HG03175 (cell line): ENCODE data around the gene GALNT11.
"Not testable (repeated sequence)": the region's sequence is repeated elsewhere in the genome, so short reads cannot be mapped to it uniquely, and the experiment has no call there.

ENCODE experiments used
- ATAC-seq: cut with Tn5 transposase; IDR thresholded peaks from one replicate; pipeline ENCODE4 v1.9.1; 2021; ENCODE audit warnings: mild to moderate bottlenecking, moderate library complexity; ENCODE audit not compliant: unreplicated experiment

GALNT11 gene

DNA sequence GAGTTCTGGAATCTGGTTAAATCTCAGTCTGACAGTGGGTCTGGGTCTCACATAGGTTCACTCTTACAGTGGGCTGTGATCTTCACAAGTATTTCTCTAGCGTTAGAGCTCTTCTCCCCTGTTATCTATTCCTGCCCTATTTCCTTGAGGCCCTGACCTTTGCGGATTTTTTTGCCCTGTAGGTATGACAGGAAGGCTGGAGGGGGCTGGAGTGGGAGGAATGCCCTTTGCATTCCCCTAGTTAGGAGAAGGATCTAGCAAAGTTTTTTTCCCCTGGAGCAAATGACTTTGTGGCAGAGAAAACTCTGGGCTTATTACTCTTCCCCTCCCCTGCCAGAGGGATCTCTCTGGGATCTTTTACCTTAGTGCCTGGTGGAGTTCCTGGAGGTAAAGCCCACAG lies 49.2 kb downstream of the GALNT11 start:
- no peak for ATAC-seq

DNA sequence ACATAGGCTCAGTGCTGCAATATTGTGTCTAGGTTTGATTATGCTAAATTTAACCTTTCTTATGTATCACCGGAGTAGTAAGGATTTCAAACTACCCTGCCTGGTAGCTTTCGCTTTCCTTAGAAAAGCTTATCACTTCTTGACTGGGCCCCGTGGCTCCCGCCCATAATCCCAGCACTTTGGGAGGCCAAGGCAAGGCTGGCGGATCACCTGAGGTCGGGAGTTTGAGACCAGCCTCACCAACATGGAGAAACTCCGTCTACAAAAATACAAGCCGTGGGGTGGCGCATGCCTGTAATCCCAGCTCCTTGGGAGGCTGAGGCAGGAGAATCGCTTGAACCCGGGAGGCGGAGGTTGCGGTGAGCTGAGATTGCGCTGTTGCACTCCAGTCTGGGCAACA lies 49.9 kb downstream of the GALNT11 start:
- ATAC-seq, result not testable (repeated sequence)

DNA sequence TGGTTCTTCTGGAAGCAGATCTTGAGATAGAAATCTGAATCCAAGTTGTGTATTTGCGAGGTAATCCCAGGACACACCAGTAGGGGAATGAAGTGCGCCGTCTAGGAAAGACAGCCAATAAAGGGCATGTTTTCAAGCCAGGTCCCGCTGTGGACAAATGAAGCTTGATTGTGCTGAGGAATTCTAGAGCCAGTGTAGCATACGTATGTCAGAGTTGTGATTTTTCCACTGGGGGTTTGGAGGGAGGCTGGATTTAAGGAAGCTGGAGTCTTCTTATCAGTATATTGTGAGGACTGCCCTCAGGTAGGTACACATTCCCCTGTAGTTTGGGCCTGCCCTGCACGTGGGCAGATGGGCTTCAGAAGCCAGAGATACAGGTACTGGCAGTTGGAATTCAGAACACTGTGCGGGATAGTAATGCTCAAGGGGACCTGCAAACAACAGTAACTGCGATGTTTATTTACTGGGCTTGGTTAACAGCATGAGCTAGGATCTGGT lies 50.9 kb downstream of the GALNT11 start:
- no peak for ATAC-seq

GRCh38 chr7:152076940-152077933 lies 51.8 kb downstream of the GALNT11 start:
- no peak for ATAC-seq

GRCh38 chr7:152078025-152078424 lies 52.6 kb downstream of the GALNT11 start:
- ATAC-seq, result no peak

DNA sequence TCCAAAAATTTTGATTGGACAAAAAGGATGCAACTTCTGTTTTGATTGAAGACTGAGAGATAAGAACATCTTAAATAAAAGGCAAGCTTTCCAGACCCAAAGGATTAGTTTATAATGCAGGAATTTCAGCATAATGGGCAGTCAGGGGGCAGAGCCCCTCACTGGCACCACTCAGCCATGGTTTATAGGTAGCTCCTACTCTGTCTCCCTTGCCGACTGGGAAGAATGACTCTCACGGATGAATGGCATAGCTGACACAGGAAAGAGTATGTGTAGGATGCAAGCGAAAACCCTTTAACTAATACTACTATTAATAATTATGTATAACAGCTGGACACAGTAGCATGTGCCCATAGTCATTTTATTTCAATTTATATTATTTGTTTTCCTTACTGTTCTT lies 53.3 kb downstream of the GALNT11 start:
- ATAC-seq, result no peak

DNA sequence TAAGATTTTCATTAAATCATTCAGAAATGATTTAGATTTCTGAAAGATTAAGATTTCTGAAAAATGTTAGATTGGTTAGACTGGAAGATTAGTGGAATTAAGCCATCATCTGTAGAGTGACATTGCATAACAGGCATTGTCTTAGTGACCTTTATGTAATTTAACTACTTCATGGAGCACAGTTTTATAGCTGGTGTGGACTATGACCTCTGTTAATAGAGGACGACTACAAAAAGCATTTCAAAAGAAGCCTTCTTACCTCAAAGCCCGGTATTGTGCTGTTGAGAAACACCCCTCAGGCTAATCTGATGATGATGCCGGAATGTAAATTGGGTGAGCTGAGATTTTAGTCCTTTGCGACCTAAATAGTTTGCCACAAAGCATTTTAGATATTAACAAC lies 55.6 kb downstream of the GALNT11 start:
- no peak for ATAC-seq

DNA sequence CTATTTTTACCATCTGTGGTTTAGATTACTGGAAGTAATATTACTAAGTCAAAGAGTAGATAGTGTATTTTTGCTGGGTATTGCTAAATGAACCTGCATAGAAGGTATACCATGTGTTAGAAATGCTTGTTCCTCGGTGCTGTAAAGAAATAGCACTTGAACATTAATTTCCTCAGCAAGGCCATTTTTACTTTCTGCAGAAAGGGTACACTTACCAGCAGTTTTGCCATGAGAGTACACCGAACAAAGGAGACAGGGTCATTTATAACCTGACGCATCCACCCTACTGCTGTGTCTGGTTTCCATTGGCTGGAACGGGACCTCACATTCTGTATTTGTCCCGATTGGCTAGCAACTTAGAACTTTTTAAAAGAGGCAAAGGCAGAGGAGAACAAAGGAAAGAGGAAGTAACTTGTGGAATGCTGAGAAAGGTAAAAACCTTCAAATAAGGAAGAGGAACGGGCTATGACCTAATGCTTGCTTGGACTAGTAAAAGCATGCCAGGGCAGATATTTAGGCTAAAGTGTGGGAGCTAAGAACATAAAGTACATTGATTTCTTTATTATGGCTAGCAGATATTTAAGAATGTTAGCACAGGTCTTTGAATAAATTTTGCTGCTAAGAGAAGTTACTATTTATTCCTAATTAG lies 56.7 kb downstream of the GALNT11 start:
- ATAC-seq, result not testable (repeated sequence)

DNA sequence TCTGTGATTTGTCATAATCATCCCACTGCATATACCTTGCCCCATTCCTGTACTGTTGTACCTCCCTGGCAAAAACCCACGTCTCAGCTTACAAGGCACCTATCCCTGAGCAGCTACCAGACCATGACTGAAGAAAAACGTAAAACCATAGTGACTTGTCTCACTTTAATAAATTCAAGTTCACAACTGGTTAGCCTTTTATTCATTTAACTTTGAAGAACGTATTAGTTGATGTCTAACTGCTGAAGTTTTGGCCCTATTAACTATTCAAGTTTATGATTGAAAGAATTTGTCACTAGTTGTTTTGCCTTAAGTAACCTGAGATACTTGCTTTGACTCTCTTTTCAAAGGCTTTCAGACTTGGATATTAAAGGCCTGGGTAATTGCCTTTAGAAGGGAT lies 59.7 kb downstream of the GALNT11 start:
- no peak for ATAC-seq

GRCh38 chr7:152086513-152086912 lies 61.0 kb downstream of the GALNT11 start:
- no peak for ATAC-seq

DNA sequence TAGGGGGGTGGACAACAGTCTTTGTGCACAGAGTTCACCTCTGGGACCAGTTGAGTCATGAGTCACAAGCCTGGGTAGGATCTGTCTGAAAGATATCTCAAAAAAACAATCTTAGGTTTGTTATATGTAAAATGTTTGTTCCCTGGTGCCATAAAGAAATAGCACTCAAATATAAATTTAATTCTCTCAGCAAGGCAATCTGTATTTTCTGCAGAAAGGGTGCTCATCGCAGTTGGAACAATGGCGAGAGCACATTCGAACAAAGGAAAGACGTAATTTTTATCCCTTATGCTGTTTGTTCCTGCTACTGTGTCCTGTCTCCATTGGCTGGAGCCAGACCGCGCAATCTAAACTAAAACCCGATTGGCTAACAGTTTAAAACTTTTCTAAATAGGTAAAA lies 63.7 kb downstream of the GALNT11 start:
- no peak for ATAC-seq

GRCh38 chr7:152090747-152091146 lies 65.3 kb downstream of the GALNT11 start:
- no peak for ATAC-seq

DNA sequence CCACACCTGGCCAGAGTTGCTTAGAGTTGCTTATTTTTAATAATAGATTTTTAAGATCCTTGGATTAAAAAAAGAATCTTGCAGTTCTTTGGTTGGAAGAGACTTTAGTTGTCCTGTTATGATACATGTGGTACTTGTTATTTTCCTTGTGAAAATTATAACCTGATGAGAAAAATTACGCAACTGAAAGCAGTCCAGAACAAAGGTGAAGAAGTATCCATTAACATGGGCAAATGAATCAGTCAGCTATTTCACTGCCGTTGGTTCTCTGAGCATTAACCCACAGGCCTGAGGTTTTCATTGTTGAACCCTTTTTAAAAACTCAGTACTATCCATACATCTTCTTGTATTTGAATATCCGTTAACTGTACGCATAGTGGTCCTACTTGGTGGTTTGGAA lies 68.2 kb downstream of the GALNT11 start:
- ATAC-seq, result no peak

- ATAC-seq, result no peak
Observed at GRCh38 chr7:152095771-152096170, 70.3 kb downstream of the GALNT11 start.

DNA sequence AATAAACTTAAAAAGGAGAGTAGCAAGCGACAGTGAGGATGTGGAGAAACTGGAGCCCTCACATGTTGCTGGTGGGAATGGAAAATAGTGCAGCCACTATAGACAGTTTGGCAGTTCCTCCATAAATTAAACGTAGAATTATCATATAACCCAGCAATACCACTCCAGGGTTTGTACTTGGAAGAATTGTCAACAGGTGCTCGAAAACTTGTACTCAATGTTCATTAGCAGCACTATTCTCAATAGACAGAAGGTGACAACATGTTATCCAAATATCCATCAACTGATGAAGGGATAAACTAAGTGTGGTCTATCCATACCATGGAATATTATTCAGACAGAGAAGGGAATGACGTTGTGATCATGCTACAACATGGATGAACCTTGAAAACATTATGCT lies 71.9 kb downstream of the GALNT11 start:
- ATAC-seq, result no peak

- ATAC-seq, result no peak
Observed at GRCh38 chr7:152103066-152103465, 77.6 kb downstream of the GALNT11 start.

GRCh38 chr7:152103691-152104090 lies 78.2 kb downstream of the GALNT11 start:
- ATAC-seq, result no peak

GRCh38 chr7:152105205-152105604 lies 79.7 kb downstream of the GALNT11 start:
- ATAC-seq, result no peak

DNA sequence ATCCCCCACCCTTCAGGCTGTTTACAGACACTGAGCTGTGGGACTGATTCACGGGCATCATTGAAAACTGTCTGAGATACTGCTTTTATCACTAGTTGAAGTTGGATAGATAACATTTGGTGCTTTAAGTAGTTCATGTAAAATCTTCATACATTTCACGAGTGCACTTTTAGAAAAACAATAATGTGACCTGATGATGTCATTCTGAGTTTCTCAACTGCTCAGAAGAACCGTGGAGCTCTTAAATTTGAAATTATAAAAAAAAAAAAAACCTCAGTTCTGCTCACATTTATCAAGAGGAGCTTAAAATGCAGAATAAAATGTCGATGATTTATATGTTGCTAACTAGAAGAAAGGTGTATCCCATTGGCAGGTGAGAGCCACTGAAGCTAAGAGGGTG lies 81.5 kb downstream of the GALNT11 start:
- ATAC-seq, result no peak

GRCh38 chr7:152107945-152108344 lies 82.5 kb downstream of the GALNT11 start:
- no peak for ATAC-seq

GRCh38 chr7:152108359-152108758 lies 82.9 kb downstream of the GALNT11 start:
- ATAC-seq, result no peak

DNA sequence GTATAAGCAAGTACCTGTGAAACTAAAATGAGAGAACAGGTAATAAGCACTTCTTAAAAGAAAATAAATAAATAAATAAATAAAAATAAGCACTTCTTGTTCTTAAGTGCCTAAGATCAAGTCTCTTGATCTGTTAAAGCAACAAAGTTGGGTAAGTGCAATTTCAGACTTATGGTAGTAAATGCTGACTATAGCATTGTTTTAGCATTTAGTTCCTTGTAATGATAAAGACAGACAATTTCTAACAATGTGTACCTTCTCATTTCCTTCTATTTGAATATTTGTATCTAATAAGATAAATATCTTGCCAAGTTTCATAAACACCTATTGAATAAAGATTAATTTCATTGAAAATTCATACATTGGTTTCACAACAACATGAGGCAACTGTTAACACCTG lies 87.4 kb downstream of the GALNT11 start:
- no peak for ATAC-seq
